Measurements from ENCODE around the gene TEX2. TPM values are rescaled to one million over a fixed set of nuclear protein-coding genes. Genes with fewer than 3 reads are reported as not detected.

The TEX2 gene
- total and polyA plus RNA-seq, 2 donors (not counting 1 experiment from before 2014, with no cell fraction given) = 4.0 to 7.6 TPM

- CTCF ChIA-PET = no interaction called here
- H3K27ac Mint-ChIP-seq = no peak overlapping the region
- TF ChIP-seq EZH2 (IDR thresholded peaks at IDR 0.05; ENCODE audit: borderline replicate concordance, insufficient read depth, low read depth, low read length, poor library complexity, severe bottlenecking) (no peak), CTCF (IDR thresholded peaks at IDR 0.05) (no peak)
Measured at GRCh38 chr17:64223931-64224629, 39.0 kb downstream of the TEX2 start.

GRCh38 chr17:64223283-64223682 lies 39.8 kb downstream of the TEX2 start:
- DNase-seq (no peak), ATAC-seq (ENCODE audit: low read depth) (no peak)
- H4K20me1 ChIP-seq (ENCODE audit: control insufficient read depth, insufficient read depth, low read length, poor library complexity, severe bottlenecking) = no peaks in the 10 kb centered on the region
- no peak overlapping the region for H2AFZ ChIP-seq (ENCODE audit: insufficient read depth, low read depth, low read length, poor library complexity, severe bottlenecking)
- ChIA-PET POLR2A (no interaction called here), CTCF (no interaction called here)
- no peaks in the 10 kb centered on the region for H3K27me3 ChIP-seq (replicated peaks in 1 of 4; ENCODE audit: control extremely low read depth in 1 of 4, control insufficient read depth in 3 of 4, insufficient read depth in 4 of 4, low read length in 3 of 4)
- H3K9me3 ChIP-seq (ENCODE audit: control extremely low read depth in 1 of 3, control insufficient read depth in 2 of 3, insufficient read depth in 1 of 3, low read length in 2 of 3) = no peaks in the 10 kb centered on the region
- H3K9ac ChIP-seq (ENCODE audit: low read length) = no peak overlapping the region
- Mint-ChIP-seq H3K27ac (no peak overlapping the region), H3K4me1 (peaks cover 4% of the 10 kb centered on the region), H3K4me3 (no peak overlapping the region), H3K9me3 (ENCODE audit: insufficient read depth) (no peaks in the 10 kb centered on the region), H3K27me3 (no peaks in the 10 kb centered on the region)
- no peak overlapping the region for H3K27ac ChIP-seq (ENCODE audit: low read length in 2 of 2)
- H3K4me3 ChIP-seq (ENCODE audit: control extremely low read depth in 1 of 5, extremely low read depth in 1 of 5, insufficient read depth in 1 of 5, low read depth in 2 of 5, low read length in 4 of 5) = no peak overlapping the region
- no CpG with 5 or more reads among the region's 2 CpGs for WGBS (ENCODE audit: insufficient coverage)
- H3K79me2 ChIP-seq (ENCODE audit: control insufficient read depth, insufficient read depth, low read length) = no peaks in the 10 kb centered on the region
- TF ChIP-seq EZH2 (IDR thresholded peaks at IDR 0.05; ENCODE audit: borderline replicate concordance, insufficient read depth, low read depth, low read length, poor library complexity, severe bottlenecking) = no peak
- TF ChIP-seq CTCF (IDR thresholded peaks at IDR 0.05) = no peak
- no peak overlapping the region for H3K4me2 ChIP-seq (replicated peaks; ENCODE audit: low read depth, low read length, poor library complexity, severe bottlenecking)
- H3K4me1 ChIP-seq (ENCODE audit: control insufficient read depth in 2 of 2, insufficient read depth in 2 of 2, low read length in 2 of 2) = peaks cover 3 to 5% of the 10 kb centered on the region in 2 donors
- intact Hi-C loops (cut with micrococcal nuclease) = no loop called here
- no peaks in the 10 kb centered on the region for H3K36me3 ChIP-seq (replicated peaks in 1 of 2; ENCODE audit: control extremely low read depth in 1 of 2, control insufficient read depth in 1 of 2, extremely low read depth in 1 of 2, insufficient read depth in 2 of 2, low read length in 1 of 2)

More at GRCh38 chr17:64223931-64224629, 39.0 kb downstream of the TEX2 start:
- H3K4me2 ChIP-seq (replicated peaks; ENCODE audit: low read depth, low read length, poor library complexity, severe bottlenecking) = no peak overlapping the region
- Mint-ChIP-seq H3K4me1 (peaks cover 2% of the 10 kb centered on the region), H3K4me3 (no peak overlapping the region), H3K27me3 (no peaks in the 10 kb centered on the region), H3K9me3 (ENCODE audit: insufficient read depth) (no peaks in the 10 kb centered on the region)
- intact Hi-C loops (cut with micrococcal nuclease) = no loop called here
- no peak overlapping the region for H3K4me3 ChIP-seq (ENCODE audit: control extremely low read depth in 1 of 5, extremely low read depth in 1 of 5, insufficient read depth in 1 of 5, low read depth in 2 of 5, low read length in 4 of 5)
- H3K36me3 ChIP-seq (replicated peaks in 1 of 2; ENCODE audit: control extremely low read depth in 1 of 2, control insufficient read depth in 1 of 2, extremely low read depth in 1 of 2, insufficient read depth in 2 of 2, low read length in 1 of 2) = no peaks in the 10 kb centered on the region
- ATAC-seq (ENCODE audit: low read depth) = no peak
- POLR2A ChIA-PET = no interaction called here
- 96% methylated on average over 3 of the region's 4 CpGs for WGBS (ENCODE audit: insufficient coverage)
- no peaks in the 10 kb centered on the region for H4K20me1 ChIP-seq (ENCODE audit: control insufficient read depth, insufficient read depth, low read length, poor library complexity, severe bottlenecking)
- H3K9ac ChIP-seq (ENCODE audit: low read length) = no peak overlapping the region
- H3K9me3 ChIP-seq (ENCODE audit: control extremely low read depth in 1 of 3, control insufficient read depth in 2 of 3, insufficient read depth in 1 of 3, low read length in 2 of 3) = no peaks in the 10 kb centered on the region
- H3K4me1 ChIP-seq (ENCODE audit: control insufficient read depth in 2 of 2, insufficient read depth in 2 of 2, low read length in 2 of 2) = no peaks in the 10 kb centered on the region
- no peak overlapping the region for H3K27ac ChIP-seq (ENCODE audit: low read length in 2 of 2)
- DNase-seq = no peak
- no peaks in the 10 kb centered on the region for H3K27me3 ChIP-seq (replicated peaks in 1 of 4; ENCODE audit: control extremely low read depth in 1 of 4, control insufficient read depth in 3 of 4, insufficient read depth in 4 of 4, low read length in 3 of 4)
- no peak overlapping the region for H2AFZ ChIP-seq (ENCODE audit: insufficient read depth, low read depth, low read length, poor library complexity, severe bottlenecking)
- H3K79me2 ChIP-seq (ENCODE audit: control insufficient read depth, insufficient read depth, low read length) = no peaks in the 10 kb centered on the region
